ENCODE data around the gene LRRC59.

The LRRC59 gene

GRCh38 chr17:50381920-50382319 lies 15.4 kb downstream of the LRRC59 start:
- no peak for DNase-seq

GRCh38 chr17:50381260-50381815 lies 16.0 kb downstream of the LRRC59 start:
- no peak for DNase-seq

GRCh38 chr17:50380369-50381259 lies 16.7 kb downstream of the LRRC59 start:
- no peak for DNase-seq

DNA sequence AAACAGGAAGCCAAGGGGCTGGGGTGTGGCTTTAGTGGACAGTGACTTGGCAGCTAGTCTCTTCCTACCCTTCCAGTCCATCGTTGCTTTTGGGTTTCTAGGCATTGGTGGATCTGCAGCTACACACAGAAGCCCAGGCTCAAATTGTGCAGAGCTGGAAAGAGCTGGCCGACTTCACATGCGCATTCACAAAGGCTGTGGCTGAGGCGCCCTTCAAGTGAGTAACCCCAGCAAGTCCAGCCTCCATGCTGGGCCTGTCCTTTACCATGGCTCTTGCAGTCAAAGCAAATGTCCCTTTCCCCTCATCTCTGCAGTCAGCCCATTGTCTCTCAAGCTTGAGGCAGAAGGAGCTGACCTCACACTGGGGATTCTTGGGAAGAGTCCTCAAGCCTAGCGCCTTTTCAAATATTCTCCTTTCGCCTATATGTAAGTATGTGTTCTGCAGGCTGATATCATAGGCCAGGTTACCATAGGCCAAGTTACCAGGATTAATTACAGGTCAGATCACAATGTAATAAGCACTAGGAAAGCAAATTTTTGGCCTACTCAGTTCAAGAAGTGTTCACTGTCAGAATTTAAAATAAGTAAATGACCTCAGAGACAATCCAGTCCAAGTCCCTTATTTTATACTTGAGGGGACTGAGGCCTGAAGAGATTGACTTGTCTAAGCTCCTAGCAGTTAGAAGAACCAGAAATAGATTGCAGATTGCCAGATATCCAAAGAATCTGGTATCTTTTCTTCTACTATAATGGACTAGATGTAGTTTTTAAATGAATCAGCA lies 17.8 kb downstream of the LRRC59 start:
- no peak for DNase-seq

- no peak for DNase-seq
These were observed 21.3 kb downstream of the LRRC59 start for GRCh38 chr17:50375858-50376538.

DNA sequence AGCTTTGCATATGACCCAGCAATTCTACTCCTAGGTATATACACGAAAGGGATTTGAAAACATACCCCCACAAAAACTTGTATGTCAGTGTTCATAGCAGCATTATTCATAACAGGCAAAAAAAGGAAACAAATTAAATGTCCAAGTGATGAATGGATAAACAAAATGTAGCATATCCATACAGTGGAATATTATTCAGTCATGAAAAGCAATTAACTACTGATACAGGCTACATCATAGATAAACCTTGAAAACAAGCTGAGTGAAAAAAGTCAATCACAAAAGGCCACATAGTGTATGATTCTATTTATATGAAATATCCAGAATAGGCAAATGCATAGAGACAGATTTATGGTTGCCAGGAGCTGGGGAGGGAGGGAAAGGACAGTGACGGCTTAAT lies 23.6 kb downstream of the LRRC59 start:
- no peak for DNase-seq

GRCh38 chr17:50372758-50373556 lies 24.4 kb downstream of the LRRC59 start, which contains the start of the genes EME1 and MRPL27:
TSS of gene EME1 (plus strand) at chr17:50373229. CDS start at chr17:50375209, 1,980 bp downstream.
TSS of gene MRPL27 (minus strand) at chr17:50373184. CDS start at chr17:50373170, 14 bp downstream.
- DNase-seq, result peak; percentile 88

- DNase-seq, result no peak
These were observed 25.0 kb downstream of the LRRC59 start for GRCh38 chr17:50372222-50372757.

- no peak for DNase-seq
These were observed 25.8 kb downstream of the LRRC59 start for GRCh38 chr17:50371526-50371925.

- DNase-seq, result no peak
These were observed 27.3 kb downstream of the LRRC59 start for GRCh38 chr17:50370052-50370451.

DNA sequence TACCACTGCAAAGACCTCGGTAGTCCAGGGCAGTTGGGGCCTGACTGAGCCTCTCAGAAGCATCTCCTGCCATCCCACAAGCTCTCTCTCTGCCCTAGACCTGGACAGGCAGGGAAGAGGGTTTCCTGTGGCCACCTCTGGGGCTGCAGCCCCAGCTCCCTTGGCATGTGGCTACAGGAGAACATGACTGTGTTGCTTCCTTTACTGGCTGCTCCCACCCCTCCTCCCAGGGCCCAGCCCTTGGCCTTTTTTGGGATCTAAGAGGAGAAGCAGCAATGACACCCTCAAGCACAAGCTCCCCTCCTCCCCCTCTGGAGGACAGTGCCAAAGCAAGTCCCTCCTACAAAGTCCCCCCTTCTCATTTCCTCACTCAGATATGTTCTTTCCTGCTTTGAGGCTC lies 29.9 kb downstream of the LRRC59 start:
- DNase-seq, result no peak

GRCh38 chr17:50365649-50366393 lies 31.5 kb downstream of the LRRC59 start:
- no peak for DNase-seq

DNA sequence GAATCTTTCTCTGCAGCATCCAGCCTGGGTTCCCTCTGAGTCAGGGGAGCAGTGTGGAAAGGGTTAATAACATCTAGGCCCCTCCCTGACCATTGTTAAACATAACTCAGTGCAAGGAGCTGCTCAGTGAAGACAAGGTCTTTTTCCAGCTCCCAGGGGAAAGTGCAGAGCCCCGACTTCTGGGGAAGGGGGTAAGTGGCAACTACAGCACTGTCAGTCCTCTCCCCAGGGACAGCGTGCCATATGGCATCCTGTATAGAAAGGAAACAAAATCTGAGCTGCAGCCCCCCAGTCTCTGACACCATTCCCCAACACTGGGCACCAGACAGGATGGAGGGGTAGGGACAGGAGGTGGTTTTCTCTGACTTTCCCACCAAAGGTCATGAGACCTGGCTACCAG lies 32.2 kb downstream of the LRRC59 start:
- no peak for DNase-seq

GRCh38 chr17:50364715-50365114 lies 32.6 kb downstream of the LRRC59 start:
- no peak for DNase-seq

- DNase-seq, result no peak
These were observed 33.3 kb downstream of the LRRC59 start for GRCh38 chr17:50364061-50364458.

- no peak for DNase-seq
These were observed 33.9 kb downstream of the LRRC59 start for GRCh38 chr17:50363217-50364060.

DNA sequence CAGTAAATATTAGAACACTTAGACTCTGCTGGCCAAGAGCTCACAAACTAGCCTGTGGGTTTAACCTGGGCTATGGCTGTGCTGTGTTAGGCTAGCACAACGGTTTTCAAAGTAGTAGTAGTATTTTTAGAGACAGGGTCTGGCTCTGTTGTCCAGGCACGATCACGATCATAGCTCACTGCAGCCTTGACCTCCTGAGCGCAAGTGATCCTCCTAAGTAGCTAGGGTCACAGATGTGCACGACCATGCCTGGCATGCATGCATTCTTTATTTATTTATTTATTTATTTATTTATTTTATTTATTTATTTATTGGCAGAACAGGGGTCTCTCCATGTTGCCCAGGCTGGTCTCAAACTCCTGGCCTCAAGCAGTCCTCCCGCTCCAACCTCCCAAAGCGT lies 34.7 kb downstream of the LRRC59 start:
- DNase-seq, result no peak

- DNase-seq, result peak; percentile 67
These were observed 35.5 kb downstream of the LRRC59 start for GRCh38 chr17:50361561-50362480.

All from stimulated activated CD4-positive, alpha-beta T cell treated with anti-CD3 and anti-CD28 coated beads, Interleukin-15, amount 100 ng/mL, for 24 hours (primary cell).